ENCODE data around the gene TLE6.

TLE6 gene

DNA sequence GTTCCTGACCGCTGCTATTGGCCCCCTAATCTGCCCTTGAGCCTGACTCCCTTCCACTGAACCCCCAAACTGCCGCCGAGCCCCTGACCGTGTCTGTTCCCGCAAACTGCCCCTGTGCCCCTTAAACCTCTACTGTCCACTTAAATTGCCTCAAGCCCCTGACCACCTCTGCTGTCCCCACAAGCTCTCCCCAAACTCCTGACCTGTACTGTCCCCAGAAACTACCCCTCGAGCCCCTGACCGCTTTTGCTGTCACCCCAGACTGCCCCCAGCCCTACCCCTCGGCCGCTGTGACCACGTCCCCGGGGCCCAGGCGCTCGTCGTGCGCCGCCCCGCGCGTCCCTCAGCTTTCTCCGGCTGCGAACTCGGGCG is 33.0 kb upstream of the TLE6 start:
- Histone ChIP-seq H2BK12ac (ENCODE audit: low read length) (no peak overlapping the region), H3K14ac (ENCODE audit: low read length) (peak overlapping the region; percentile 38), H2BK120ac (ENCODE audit: low read depth, low read length) (no peak overlapping the region), H3K4ac (ENCODE audit: low read length) (no peak overlapping the region), H2AK5ac (ENCODE audit: low read depth, low read length) (peak overlapping the region; percentile 89), H4K91ac (ENCODE audit: low read depth, low read length, poor library complexity) (no peak overlapping the region), H3K4me1 (ENCODE audit: control insufficient read depth in 2 of 2, insufficient read depth in 1 of 2, low read depth in 1 of 2, low read length in 2 of 2) (peaks cover 5 to 6% of the 10 kb centered on the region in 2 donors), H4K8ac (ENCODE audit: low read depth, low read length) (no peak overlapping the region), H2BK5ac (ENCODE audit: low read length) (peak overlapping the region; percentile 62), H2AFZ (ENCODE audit: low read length) (peak overlapping the region; percentile 100), H2BK15ac (ENCODE audit: low read length) (no peak overlapping the region), H3K27ac (replicated peaks; ENCODE audit: low read length) (no peak overlapping the region), H3K4me3 (ENCODE audit: low read length in 2 of 2) (peak overlapping the region; percentile 90 to 92), H3K23ac (ENCODE audit: low read depth, low read length, poor library complexity) (peak overlapping the region; percentile 91), H3K9me3 (replicated peaks in 1 of 2; ENCODE audit: control insufficient read depth in 2 of 2, insufficient read depth in 1 of 2, low read depth in 1 of 2, low read length in 2 of 2) (peaks cover under 1 to 3% of the 10 kb centered on the region in 2 donors), H3K4me2 (ENCODE audit: insufficient read depth, low read length, poor library complexity, severe bottlenecking) (peak overlapping the region; percentile 91), H3K36me3 (replicated peaks in 1 of 2; ENCODE audit: control insufficient read depth in 2 of 2, insufficient read depth in 2 of 2, low read length in 2 of 2) (peaks cover 1 to 12% of the 10 kb centered on the region in 2 donors), H3K79me1 (ENCODE audit: low read depth, low read length) (peaks cover 10% of the 10 kb centered on the region), H3K18ac (ENCODE audit: low read length) (peak overlapping the region; percentile 92), H3K27me3 (ENCODE audit: control insufficient read depth in 3 of 3, insufficient read depth in 3 of 3, low read depth in 1 of 3, low read length in 3 of 3) (no peaks in the 10 kb centered on the region), H3K9ac (ENCODE audit: low read depth, low read length, poor library complexity) (peak overlapping the region; percentile 90)
- no CpG with 5 or more reads among the region's 23 CpGs for WGBS, 2 donors (ENCODE audit: extremely low coverage in 2 of 2, insufficient read length in 2 of 2, insufficient replicate concordance in 1 of 2)
- DNase-seq (ENCODE audit: low spot score): no peak

DNA sequence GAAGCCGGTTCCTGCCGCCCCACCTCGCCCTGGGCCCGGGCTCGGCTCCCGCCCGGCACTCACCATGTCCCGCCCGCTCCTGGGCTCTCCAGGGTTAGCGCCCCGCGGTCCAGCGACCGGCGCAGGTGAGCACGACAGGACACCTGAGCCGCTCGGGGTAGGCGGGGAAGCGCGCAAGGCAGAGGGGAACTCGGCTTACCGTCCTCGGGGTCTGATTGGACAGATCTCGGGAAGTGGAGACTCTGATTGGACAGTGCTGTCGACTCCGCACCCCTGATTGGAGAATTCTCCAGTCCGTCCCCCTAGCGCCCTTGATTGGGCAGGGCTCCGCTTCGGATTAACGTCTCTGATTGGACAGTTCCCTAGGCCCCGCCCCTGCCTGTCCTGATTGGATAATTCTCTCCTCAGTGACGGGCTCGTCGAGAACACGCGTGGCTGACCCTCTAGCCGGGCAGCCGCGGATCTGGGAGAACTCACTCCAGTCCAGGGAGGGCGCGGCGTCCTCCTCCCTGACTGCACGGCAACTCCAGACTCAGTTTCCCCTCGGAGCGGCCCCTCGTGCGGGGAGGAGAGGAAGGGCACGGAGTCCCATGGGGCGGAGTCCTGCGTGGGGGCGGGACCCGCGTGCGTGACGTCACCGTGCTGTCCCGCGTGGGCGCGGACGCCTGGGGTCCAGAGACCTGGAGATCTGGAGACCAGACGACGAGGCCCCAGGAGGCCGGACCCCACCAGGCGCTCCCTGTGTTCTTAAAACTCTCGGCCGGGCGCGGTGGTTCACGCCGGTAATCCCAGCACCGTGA is 32.4 kb upstream of the TLE6 start, which contains the start of gene ZNF77:
ZNF77 (minus strand) TSS at position 197 of the 800 bp plus-strand sequence; CDS start at position 66, 131 bp downstream.
- Histone ChIP-seq H3K14ac (ENCODE audit: low read length) (peak within 1 kb of the TSS; percentile 95), H3K27ac (replicated peaks; ENCODE audit: low read length) (no peak within 1 kb of the TSS), H2AFZ (ENCODE audit: low read length) (peak within 1 kb of the TSS; percentile 100), H3K4me2 (ENCODE audit: insufficient read depth, low read length, poor library complexity, severe bottlenecking) (peak within 1 kb of the TSS; percentile 91), H3K9ac (ENCODE audit: low read depth, low read length, poor library complexity) (peak within 1 kb of the TSS; percentile 90), H4K8ac (ENCODE audit: low read depth, low read length) (no peak within 1 kb of the TSS), H3K23ac (ENCODE audit: low read depth, low read length, poor library complexity) (peak within 1 kb of the TSS; percentile 91), H2AK5ac (ENCODE audit: low read depth, low read length) (peak within 1 kb of the TSS; percentile 89), H3K4ac (ENCODE audit: low read length) (no peak within 1 kb of the TSS), H3K4me1 (ENCODE audit: control insufficient read depth in 2 of 2, insufficient read depth in 1 of 2, low read depth in 1 of 2, low read length in 2 of 2) (peaks cover 8 to 10% of the 10 kb centered on the region in 2 donors), H3K27me3 (ENCODE audit: control insufficient read depth in 3 of 3, insufficient read depth in 3 of 3, low read depth in 1 of 3, low read length in 3 of 3) (no peaks in the 10 kb centered on the region), H3K9me3 (replicated peaks in 1 of 2; ENCODE audit: control insufficient read depth in 2 of 2, insufficient read depth in 1 of 2, low read depth in 1 of 2, low read length in 2 of 2) (no peaks in the 10 kb centered on the region), H3K4me3 (ENCODE audit: low read length in 2 of 2) (peak within 1 kb of the TSS; percentile 92 to 97), H2BK12ac (ENCODE audit: low read length) (no peak within 1 kb of the TSS), H3K79me1 (ENCODE audit: low read depth, low read length) (peaks cover 10% of the 10 kb centered on the region), H3K36me3 (replicated peaks in 1 of 2; ENCODE audit: control insufficient read depth in 2 of 2, insufficient read depth in 2 of 2, low read length in 2 of 2) (peaks cover 0 to 8% of the 10 kb centered on the region in 2 donors), H2BK15ac (ENCODE audit: low read length) (no peak within 1 kb of the TSS), H2BK120ac (ENCODE audit: low read depth, low read length) (no peak within 1 kb of the TSS), H2BK5ac (ENCODE audit: low read length) (peak within 1 kb of the TSS; percentile 62), H3K18ac (ENCODE audit: low read length) (peak within 1 kb of the TSS; percentile 94), H4K91ac (ENCODE audit: low read depth, low read length, poor library complexity) (no peak within 1 kb of the TSS)
- peak; percentile 97 for DNase-seq (ENCODE audit: low spot score)
- WGBS, 2 donors (ENCODE audit: extremely low coverage in 2 of 2, insufficient read length in 2 of 2, insufficient replicate concordance in 1 of 2): no CpG with 5 or more reads among the region's 74 CpGs

DNA sequence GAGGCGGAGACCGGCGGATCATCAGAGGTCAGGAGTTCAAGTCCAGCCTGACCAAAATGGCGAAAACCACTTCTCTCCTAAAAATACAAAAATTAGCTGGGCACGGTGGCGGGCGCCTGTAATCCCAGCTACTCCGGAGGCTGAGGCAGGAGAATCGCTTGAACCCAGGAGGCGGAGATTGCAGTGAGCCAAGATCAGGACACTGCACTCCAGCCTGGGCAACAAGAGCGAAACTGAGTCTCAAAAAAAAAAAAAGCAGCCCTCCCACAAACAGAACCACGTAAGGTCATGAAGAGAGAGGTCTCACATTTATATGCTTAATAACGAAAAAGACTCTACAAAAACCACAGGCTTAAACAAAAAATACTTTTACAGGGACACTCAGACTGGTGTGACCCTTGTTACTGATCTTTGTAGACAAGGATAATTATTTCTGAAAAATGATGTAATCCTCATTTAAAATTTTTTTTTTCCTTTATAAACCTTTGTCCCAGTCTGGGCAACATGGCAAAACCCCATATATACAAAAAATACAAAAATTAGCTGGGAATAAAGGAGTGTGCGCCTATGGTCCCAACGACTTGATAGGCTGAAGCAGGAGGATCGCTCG is 31.7 kb upstream of the TLE6 start:
- H2BK120ac ChIP-seq (ENCODE audit: low read depth, low read length): no peak overlapping the region
- no CpG with 5 or more reads among the region's 17 CpGs for WGBS, 2 donors (ENCODE audit: extremely low coverage in 2 of 2, insufficient read length in 2 of 2, insufficient replicate concordance in 1 of 2)
- H3K9me3 ChIP-seq (replicated peaks in 1 of 2; ENCODE audit: control insufficient read depth in 2 of 2, insufficient read depth in 1 of 2, low read depth in 1 of 2, low read length in 2 of 2): no peaks in the 10 kb centered on the region

DNA sequence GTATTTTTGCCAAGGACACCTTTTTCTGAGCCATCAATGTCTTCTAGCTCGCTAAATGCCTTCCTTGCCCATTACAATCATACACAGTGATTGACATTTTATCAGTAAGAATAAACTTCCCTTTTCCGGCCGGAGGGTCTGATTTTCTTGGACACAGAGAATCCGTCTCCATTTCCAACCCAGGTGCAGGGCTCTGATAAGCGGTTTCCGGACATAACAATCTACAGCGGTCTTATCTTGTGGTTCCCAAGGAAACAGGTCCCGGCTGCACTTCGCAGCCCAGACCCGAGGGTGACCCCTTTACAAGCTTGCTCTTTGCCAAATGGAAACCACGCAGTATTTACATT is 27.5 kb upstream of the TLE6 start:
- H3K36me3 ChIP-seq (replicated peaks in 1 of 2; ENCODE audit: control insufficient read depth in 2 of 2, insufficient read depth in 2 of 2, low read length in 2 of 2): peaks cover 0 to 8% of the 10 kb centered on the region in 2 donors
- no peak overlapping the region for H3K14ac ChIP-seq (ENCODE audit: low read length)
- peak overlapping the region; percentile 78 for H3K27ac ChIP-seq (replicated peaks; ENCODE audit: low read length)
- H3K4me1 ChIP-seq (ENCODE audit: control insufficient read depth in 2 of 2, insufficient read depth in 1 of 2, low read depth in 1 of 2, low read length in 2 of 2): peaks cover 4 to 6% of the 10 kb centered on the region in 2 donors
- no CpG with 5 or more reads among the region's 11 CpGs for WGBS, 2 donors (ENCODE audit: extremely low coverage in 2 of 2, insufficient read length in 2 of 2, insufficient replicate concordance in 1 of 2)
- peak overlapping the region; percentile 96 for H3K9ac ChIP-seq (ENCODE audit: low read depth, low read length, poor library complexity)
- no peak overlapping the region for H2BK15ac ChIP-seq (ENCODE audit: low read length)
- H2BK12ac ChIP-seq (ENCODE audit: low read length): no peak overlapping the region
- H2BK5ac ChIP-seq (ENCODE audit: low read length): peak overlapping the region; percentile 29
- no peaks in the 10 kb centered on the region for H3K27me3 ChIP-seq (ENCODE audit: control insufficient read depth in 3 of 3, insufficient read depth in 3 of 3, low read depth in 1 of 3, low read length in 3 of 3)
- no peak for DNase-seq (ENCODE audit: low spot score)
- no peak overlapping the region for H3K18ac ChIP-seq (ENCODE audit: low read length)
- no peak overlapping the region for H3K4ac ChIP-seq (ENCODE audit: low read length)
- no peak overlapping the region for H2BK120ac ChIP-seq (ENCODE audit: low read depth, low read length)
- H3K23ac ChIP-seq (ENCODE audit: low read depth, low read length, poor library complexity): peak overlapping the region; percentile 98
- no peak overlapping the region for H4K91ac ChIP-seq (ENCODE audit: low read depth, low read length, poor library complexity)
- H3K4me2 ChIP-seq (ENCODE audit: insufficient read depth, low read length, poor library complexity, severe bottlenecking): peak overlapping the region; percentile 67
- H3K9me3 ChIP-seq (replicated peaks in 1 of 2; ENCODE audit: control insufficient read depth in 2 of 2, insufficient read depth in 1 of 2, low read depth in 1 of 2, low read length in 2 of 2): no peaks in the 10 kb centered on the region
- H3K4me3 ChIP-seq (ENCODE audit: low read length in 2 of 2): peak overlapping the region; percentile 93 to 98
- no peak overlapping the region for H4K8ac ChIP-seq (ENCODE audit: low read depth, low read length)
- peak overlapping the region; percentile 89 for H2AFZ ChIP-seq (ENCODE audit: low read length)
- H2AK5ac ChIP-seq (ENCODE audit: low read depth, low read length): no peak overlapping the region
- H3K79me1 ChIP-seq (ENCODE audit: low read depth, low read length): no peaks in the 10 kb centered on the region

More for the DNA sequence above, 31.7 kb upstream of the TLE6 start:
- no peak for DNase-seq (ENCODE audit: low spot score)
- peak overlapping the region; percentile 90 for H3K23ac ChIP-seq (ENCODE audit: low read depth, low read length, poor library complexity)
- peak overlapping the region; percentile 92 to 97 for H3K4me3 ChIP-seq (ENCODE audit: low read length in 2 of 2)
- H3K4me1 ChIP-seq (ENCODE audit: control insufficient read depth in 2 of 2, insufficient read depth in 1 of 2, low read depth in 1 of 2, low read length in 2 of 2): peaks cover 8 to 10% of the 10 kb centered on the region in 2 donors
- peak overlapping the region; percentile 89 for H3K4me2 ChIP-seq (ENCODE audit: insufficient read depth, low read length, poor library complexity, severe bottlenecking)
- H4K91ac ChIP-seq (ENCODE audit: low read depth, low read length, poor library complexity): no peak overlapping the region
- H3K9ac ChIP-seq (ENCODE audit: low read depth, low read length, poor library complexity): no peak overlapping the region
- peak overlapping the region; percentile 94 for H3K18ac ChIP-seq (ENCODE audit: low read length)
- no peak overlapping the region for H2AK5ac ChIP-seq (ENCODE audit: low read depth, low read length)
- no peak overlapping the region for H3K27ac ChIP-seq (replicated peaks; ENCODE audit: low read length)
- no peak overlapping the region for H3K4ac ChIP-seq (ENCODE audit: low read length)
- peak overlapping the region; percentile 95 for H3K14ac ChIP-seq (ENCODE audit: low read length)
- peaks cover 10% of the 10 kb centered on the region for H3K79me1 ChIP-seq (ENCODE audit: low read depth, low read length)
- H3K36me3 ChIP-seq (replicated peaks in 1 of 2; ENCODE audit: control insufficient read depth in 2 of 2, insufficient read depth in 2 of 2, low read length in 2 of 2): peaks cover 0 to 8% of the 10 kb centered on the region in 2 donors
- no peaks in the 10 kb centered on the region for H3K27me3 ChIP-seq (ENCODE audit: control insufficient read depth in 3 of 3, insufficient read depth in 3 of 3, low read depth in 1 of 3, low read length in 3 of 3)
- H2AFZ ChIP-seq (ENCODE audit: low read length): peak overlapping the region; percentile 100
- H2BK5ac ChIP-seq (ENCODE audit: low read length): no peak overlapping the region
- H4K8ac ChIP-seq (ENCODE audit: low read depth, low read length): no peak overlapping the region
- no peak overlapping the region for H2BK12ac ChIP-seq (ENCODE audit: low read length)
- no peak overlapping the region for H2BK15ac ChIP-seq (ENCODE audit: low read length)

All from neuronal stem cell (in vitro differentiated cells).